Upper lobe of left lung (tissue), 4 donors: ENCODE data around the gene DNAH10.

ENCODE experiments used
- CTCF ChIP-seq, 6 experiments: fragments of 450-650 bp in 4 of 6; fragments of 200-600 bp in 2 of 6; sonication (generic) in 2 of 6; IDR thresholded peaks; one replicate each; pipeline ENCODE4 v1.5.1; 2016 to 2019; ENCODE audit warnings: antibody characterized with exemption in 6 of 6
- POLR2AphosphoS5 ChIP-seq, 2 donors: sonication (generic); formaldehyde crosslinking; IDR thresholded peaks; one replicate each; pipeline ENCODE4 v1.5.1; 2017; ENCODE audit warnings: antibody characterized with exemption in 2 of 2

- no peak for TF ChIP-seq CTCF (IDR thresholded peaks at IDR 0.05)
- TF ChIP-seq POLR2AphosphoS5 (IDR thresholded peaks at IDR 0.05), result no peak
Observed at GRCh38 chr12:123928274-123928865, 166.3 kb downstream of the DNAH10 start.
